DOHH2 (cell line): ENCODE results near the gene SLC7A9.

ENCODE experiments used
- H3F3A ChIP-seq: fragments of 200-600 bp; sonication (generic), shearing (Covaris generic); 2 replicates; pipeline ENCODE4 v1.6.0; 2016; ENCODE audit warnings: antibody characterized with exemption, mild to moderate bottlenecking; ENCODE audit not compliant: control insufficient read depth, insufficient read depth
- H3K27ac ChIP-seq: fragments of 200-600 bp; sonication (generic); 2 replicates; pipeline ENCODE4 v1.5.1; 2014; ENCODE audit warnings: low read depth, mild to moderate bottlenecking, low read length, moderate library complexity
- H3K27me3 ChIP-seq: fragments of 200-600 bp; sonication (generic); 2 replicates; pipeline ENCODE4 v1.6.1; 2014; ENCODE audit warnings: mild to moderate bottlenecking, low read length, mixed read lengths; ENCODE audit not compliant: control insufficient read depth
- H3K36me3 ChIP-seq: fragments of 200-600 bp; sonication (generic); 2 replicates; pipeline ENCODE4 v1.6.1; 2014; ENCODE audit warnings: mild to moderate bottlenecking, low read length, moderate library complexity, mixed read lengths; ENCODE audit not compliant: control insufficient read depth
- H3K4me1 ChIP-seq: fragments of 200-600 bp; sonication (generic); 2 replicates; pipeline ENCODE4 v1.6.1; 2014; ENCODE audit warnings: mild to moderate bottlenecking, low read length, mixed read lengths; ENCODE audit not compliant: control insufficient read depth
- H3K4me2 ChIP-seq: fragments of 200-600 bp; sonication (generic); 2 replicates; pipeline ENCODE4 v1.6.0; 2014; ENCODE audit warnings: mild to moderate bottlenecking, low read length, moderate library complexity
- H3K4me3 ChIP-seq: fragments of 200-600 bp; sonication (generic); 2 replicates; pipeline ENCODE4 v1.5.1; 2014; ENCODE audit warnings: mild to moderate bottlenecking, low read length, mixed read lengths
- H3K79me2 ChIP-seq: fragments of 200-600 bp; sonication (generic); 2 replicates; pipeline ENCODE4 v1.6.1; 2014; ENCODE audit warnings: mild to moderate bottlenecking, low read length, mixed read lengths; ENCODE audit not compliant: control insufficient read depth
- H3K9me2 ChIP-seq: fragments of 200-600 bp; sonication (generic); replicated peaks from 2 replicates; pipeline ENCODE4 v1.6.1; 2014; ENCODE audit warnings: mild to moderate bottlenecking, low read length, mixed read lengths; ENCODE audit not compliant: control insufficient read depth
- H3K9me3 ChIP-seq: fragments of 200-600 bp; sonication (generic); 2 replicates; pipeline ENCODE4 v1.6.1; 2014; ENCODE audit warnings: antibody characterized with exemption, low read length, mixed read lengths; ENCODE audit not compliant: control insufficient read depth, insufficient read depth
- H4K20me1 ChIP-seq: fragments of 200-600 bp; sonication (generic); 2 replicates; pipeline ENCODE4 v1.6.0; 2014; ENCODE audit warnings: low read depth, mild to moderate bottlenecking, antibody characterized with exemption, low read length, moderate library complexity; ENCODE audit not compliant: control insufficient read depth, insufficient read depth
- CTCF ChIP-seq: fragments of 200-600 bp; sonication (generic); IDR thresholded peaks from one replicate; pipeline ENCODE4 v1.5.1; 2014; ENCODE audit warnings: antibody characterized with exemption, mild to moderate bottlenecking, low read depth, low read length; ENCODE audit not compliant: poor library complexity, severe bottlenecking
- EZH2phosphoT487 ChIP-seq: fragments of 200-600 bp; sonication (generic); IDR thresholded peaks from 2 replicates; pipeline ENCODE4 v1.6.1; 2017; ENCODE audit warnings: borderline replicate concordance, mild to moderate bottlenecking, antibody characterized with exemption, low read length, moderate library complexity, mixed read lengths

Gene SLC7A9

GRCh38 chr19:32916969-32917615, 47.5 kb upstream of the SLC7A9 start:
- Histone ChIP-seq H3K4me3 (no peak overlapping the region), H3K27ac (no peak overlapping the region), H3K79me2 (no peaks in the 10 kb centered on the region), H3K9me2 (no peaks in the 10 kb centered on the region), H3K9me3 (no peaks in the 10 kb centered on the region), H3K36me3 (no peaks in the 10 kb centered on the region), H4K20me1 (no peaks in the 10 kb centered on the region), H3K27me3 (no peaks in the 10 kb centered on the region), H3K4me1 (no peaks in the 10 kb centered on the region), H3K4me2 (no peak overlapping the region), H3F3A (no peaks in the 10 kb centered on the region)
- TF ChIP-seq EZH2phosphoT487 (no peak), CTCF (no peak)

- no peak overlapping the region for H3K4me2 ChIP-seq
- no peaks in the 10 kb centered on the region for H4K20me1 ChIP-seq
- TF ChIP-seq CTCF (no peak), EZH2phosphoT487 (no peak)
- no peaks in the 10 kb centered on the region for H3K9me2 ChIP-seq
- no peaks in the 10 kb centered on the region for H3K9me3 ChIP-seq
- no peaks in the 10 kb centered on the region for H3K36me3 ChIP-seq
- H3K27ac ChIP-seq: no peak overlapping the region
- H3K4me1 ChIP-seq: no peaks in the 10 kb centered on the region
- no peak overlapping the region for H3K4me3 ChIP-seq
- H3F3A ChIP-seq: no peaks in the 10 kb centered on the region
- H3K27me3 ChIP-seq: no peaks in the 10 kb centered on the region
- H3K79me2 ChIP-seq: no peaks in the 10 kb centered on the region
Observed at GRCh38 chr19:32914879-32915660, 45.5 kb upstream of the SLC7A9 start.

DNA sequence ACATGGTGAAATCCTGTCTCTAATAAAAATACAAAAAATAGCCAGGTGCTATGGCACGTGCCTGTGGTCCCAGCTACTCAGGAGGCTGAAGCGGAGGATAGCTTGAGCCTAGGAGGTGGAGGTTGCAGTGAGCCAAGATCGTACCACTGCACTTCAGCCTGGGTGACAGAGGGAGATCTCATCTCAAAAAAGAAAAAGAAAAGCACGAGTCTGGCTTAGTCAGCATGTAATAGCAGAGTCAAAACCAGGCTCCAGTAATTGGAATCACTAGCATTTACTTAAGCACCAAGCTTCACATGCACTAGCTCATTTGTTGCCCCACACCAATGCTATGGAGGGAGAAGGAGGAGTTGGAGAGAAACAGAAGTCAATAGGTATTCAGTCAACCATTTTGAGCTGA, 41.9 kb upstream of the SLC7A9 start:
- Histone ChIP-seq H3K4me1 (no peaks in the 10 kb centered on the region), H3K9me3 (no peaks in the 10 kb centered on the region), H3K4me3 (no peak overlapping the region), H3K9me2 (no peaks in the 10 kb centered on the region), H3K27ac (no peak overlapping the region), H3K27me3 (no peaks in the 10 kb centered on the region), H3F3A (no peaks in the 10 kb centered on the region), H3K36me3 (no peaks in the 10 kb centered on the region), H3K79me2 (no peaks in the 10 kb centered on the region), H4K20me1 (no peaks in the 10 kb centered on the region), H3K4me2 (no peak overlapping the region)
- TF ChIP-seq CTCF: no peak
- no peak for TF ChIP-seq EZH2phosphoT487
